HepG2 (cell line): ENCODE results near the gene ARL6. TPM values are rescaled to one million over a fixed set of nuclear protein-coding genes. Genes with fewer than 3 reads are reported as not detected.

Source experiments
- CREBL2 ChIP-seq: sonication (generic); formaldehyde crosslinking; IDR thresholded peaks from 2 replicates; pipeline ENCODE4 v1.8.1; 2023; ENCODE audit warnings: missing genetic modification reagents, mild to moderate bottlenecking, borderline replicate concordance
- GABPA ChIP-seq, 2 experiments: IDR thresholded peaks; 2 replicates each; pipeline ENCODE4 v1.6.1; 2011 to 2016; ENCODE audit warnings: low read depth in 2 of 2, low read length in 1 of 2, missing biosample characterization in 1 of 2, missing genetic modification characterization in 1 of 2
- GABPB1 ChIP-seq: IDR thresholded peaks from 2 replicates; pipeline ENCODE4 v1.6.1; 2016; ENCODE audit warnings: mild to moderate bottlenecking, missing genetic modification reagents, moderate library complexity, missing compliant biosample characterization
- GATAD2A ChIP-seq: IDR thresholded peaks from 2 replicates; pipeline ENCODE4 v1.6.1; 2016
- GPN1 ChIP-seq: sonication (generic); formaldehyde crosslinking; IDR thresholded peaks from 2 replicates; pipeline ENCODE4 v1.5.1; 2020; ENCODE audit warnings: missing genetic modification reagents, borderline replicate concordance
- HNRNPH1 ChIP-seq: fragments of 200-400 bp; formaldehyde crosslinking; optimal IDR thresholded peaks from 2 replicates; pipeline ENCODE3; 2017; ENCODE audit warnings: mild to moderate bottlenecking, low read depth, low read length
- HNRNPUL1 ChIP-seq: fragments of 200-400 bp; formaldehyde crosslinking; IDR thresholded peaks from 2 replicates; pipeline ENCODE4 v1.6.1; 2017; ENCODE audit warnings: low read depth, mild to moderate bottlenecking, low read length, moderate library complexity
- HOMEZ ChIP-seq: IDR thresholded peaks from 2 replicates; pipeline ENCODE4 v1.6.1; 2016; ENCODE audit warnings: low read depth
- NR2F2 ChIP-seq: IDR thresholded peaks from 2 replicates; pipeline ENCODE4 v1.6.1; 2012; ENCODE audit warnings: low read depth, inconsistent platforms, borderline replicate concordance
- NRL ChIP-seq: sonication (generic); formaldehyde crosslinking; IDR thresholded peaks from 2 replicates; pipeline ENCODE4 v1.5.0; 2020; ENCODE audit warnings: missing genetic modification reagents, mild to moderate bottlenecking, moderate library complexity, borderline replicate concordance
- RBFOX2 ChIP-seq: fragments of 200-400 bp; formaldehyde crosslinking; IDR thresholded peaks from 2 replicates; pipeline ENCODE4 v1.6.1; 2017; ENCODE audit warnings: low read depth, mild to moderate bottlenecking, low read length
- SAP130 ChIP-seq: IDR thresholded peaks from 2 replicates; pipeline ENCODE4 v1.6.1; 2016; ENCODE audit warnings: low read depth
- SATB2 ChIP-seq: sonication (generic); formaldehyde crosslinking; IDR thresholded peaks from 2 replicates; pipeline ENCODE4 v1.5.0; 2020; ENCODE audit warnings: missing genetic modification reagents
- SIN3A ChIP-seq: IDR thresholded peaks from 2 replicates; pipeline ENCODE4 v1.6.1; 2011; ENCODE audit warnings: low read depth, mild to moderate bottlenecking, control low read depth, low read length, borderline replicate concordance
- SMYD3 ChIP-seq: sonication (generic); formaldehyde crosslinking; IDR thresholded peaks from 2 replicates; pipeline ENCODE4 v1.8.1; 2023; ENCODE audit warnings: mild to moderate bottlenecking, missing genetic modification reagents
- SOX13 ChIP-seq, 3 experiments: fragments of 450-650 bp in 1 of 3; sonication (generic) in 1 of 3; formaldehyde crosslinking in 1 of 3; IDR thresholded peaks in 2 of 3; conservative IDR thresholded peaks in 1 of 3; 2 replicates each; pipeline versions ENCODE4 v1.5.0 to v1.6.1; 2016 to 2020; ENCODE audit warnings: antibody characterized with exemption in 1 of 3, mild to moderate bottlenecking in 1 of 3, missing compliant biosample characterization in 1 of 3, missing genetic modification reagents in 1 of 3, moderate library complexity in 1 of 3
- SP1 ChIP-seq, 2 experiments: fragments of 450-650 bp in 1 of 2; sonication (generic) in 1 of 2; formaldehyde crosslinking in 1 of 2; IDR thresholded peaks; 2 replicates each; pipeline versions ENCODE4 v1.4.0 to v1.6.1; 2016 to 2020; ENCODE audit warnings: missing genetic modification reagents in 1 of 2
- ZNF17 ChIP-seq: sonication (generic); formaldehyde crosslinking; IDR thresholded peaks from 2 replicates; pipeline ENCODE4 v1.5.0; 2020; ENCODE audit warnings: mild to moderate bottlenecking, missing genetic modification reagents
- ZNF280B ChIP-seq: sonication (generic); formaldehyde crosslinking; IDR thresholded peaks from 2 replicates; pipeline ENCODE4 v1.5.0; 2020; ENCODE audit warnings: missing genetic modification reagents, mild to moderate bottlenecking, borderline replicate concordance
- ZNF350 ChIP-seq: sonication (generic); formaldehyde crosslinking; IDR thresholded peaks from 2 replicates; pipeline ENCODE4 v1.4.0; 2020; ENCODE audit warnings: mild to moderate bottlenecking, low read depth, missing genetic modification reagents, borderline replicate concordance
- ZNF510 ChIP-seq: sonication (generic); formaldehyde crosslinking; IDR thresholded peaks from 2 replicates; pipeline ENCODE4 v1.4.0; 2020; ENCODE audit warnings: low read depth, mild to moderate bottlenecking, missing genetic modification reagents
- ZNF577 ChIP-seq: sonication (generic); formaldehyde crosslinking; IDR thresholded peaks from 2 replicates; pipeline ENCODE4 v1.4.0; 2020; ENCODE audit warnings: mild to moderate bottlenecking, low read depth, missing genetic modification reagents, borderline replicate concordance
- ZNF768 ChIP-seq: sonication (generic); formaldehyde crosslinking; IDR thresholded peaks from 2 replicates; pipeline ENCODE4 v1.4.0; 2020; ENCODE audit warnings: missing genetic modification reagents
- polyA plus RNA-seq, 8 experiments: library from polyadenylated mRNA; depleted of rRNA in 3 of 8; stranded (reverse) in 7 of 8; unstranded in 1 of 8; fragments of >200 nt; fragmentation: Illumina TruSeq in 4 of 8; extraction: Trizol in 4 of 8; gene quantifications; 2 replicates each; pipeline versions ENCODE4 v1.2.1 to v1.2.3, GENCODE V29; 2011 to 2016; ENCODE audit warnings: low read depth in 4 of 8, missing spikeins in 1 of 8, mixed read lengths in 1 of 8; ENCODE audit not compliant: insufficient read depth in 1 of 8
- total RNA-seq, 5 experiments: library from RNA; depleted of rRNA; stranded (reverse); fragments of >200 nt; fragmentation: Illumina TruSeq; extraction: Trizol; gene quantifications; 2 replicates each; pipeline ENCODE4 v1.2.3, GENCODE V29; 2016; ENCODE audit warnings: low read depth in 1 of 5
- TF ChIP-seq, protein P1 (sequence below): sonication (generic); formaldehyde crosslinking; IDR thresholded peaks from 2 replicates; pipeline ENCODE4 v1.5.0; 2020; ENCODE audit warnings: mild to moderate bottlenecking, missing genetic modification reagents, moderate library complexity

ARL6 gene
- total and polyA plus RNA-seq, 2 of the 13 experiments (the other 11 are each of a cell fraction or from before 2014, with no cell fraction given), result 1.3 to 3.7 TPM

- TF ChIP-seq SATB2 (no peak), GABPA (IDR thresholded peaks at IDR 0.05; ENCODE audit: low read depth, low read length) (peak; percentile 58), GABPA (CRISPR knock-in tag; IDR thresholded peaks at IDR 0.05; ENCODE audit: low read depth) (peak; percentile 89), ZNF280B (CRISPR knock-in tag) (0 out of 2 replicates have a peak, but pooled peaks have one; percentile 59), SAP130 (peak; percentile 92), HNRNPUL1 (no peak), GATAD2A (CRISPR knock-in tag) (no peak), ZNF577 (no peak), SP1 (IDR thresholded peaks at IDR 0.05) (no peak), SP1 (CRISPR knock-in tag; IDR thresholded peaks at IDR 0.05) (peak; percentile 42), ZNF350 (CRISPR knock-in tag) (peak; percentile 72), GPN1 (CRISPR knock-in tag) (no peak), SMYD3 (CRISPR knock-in tag) (no peak), GABPB1 (CRISPR knock-in tag) (peak; percentile 94), RBFOX2 (peak; percentile 77), SIN3A (peak; percentile 84; the same call in 1 of the 2 replicates), HOMEZ (CRISPR knock-in tag) (0 out of 2 replicates have a peak, but pooled peaks have one; percentile 57), HNRNPH1 (no peak), ZNF768 (CRISPR knock-in tag) (peak; percentile 82), CREBL2 (CRISPR knock-in tag) (no peak), NRL (CRISPR knock-in tag) (peak; percentile 89; the same call in 1 of the 2 replicates), ZNF17 (no peak), SOX13 (IDR thresholded peaks at IDR 0.05) (no peak), SOX13 (CRISPR knock-in tag; conservative IDR thresholded peaks at IDR 0.05 in 1 of 2, IDR thresholded peaks at IDR 0.05 in 1 of 2) (no peak), NR2F2 (no peak), ZNF510 (CRISPR knock-in tag) (no peak)
- TF ChIP-seq, protein P1, sequence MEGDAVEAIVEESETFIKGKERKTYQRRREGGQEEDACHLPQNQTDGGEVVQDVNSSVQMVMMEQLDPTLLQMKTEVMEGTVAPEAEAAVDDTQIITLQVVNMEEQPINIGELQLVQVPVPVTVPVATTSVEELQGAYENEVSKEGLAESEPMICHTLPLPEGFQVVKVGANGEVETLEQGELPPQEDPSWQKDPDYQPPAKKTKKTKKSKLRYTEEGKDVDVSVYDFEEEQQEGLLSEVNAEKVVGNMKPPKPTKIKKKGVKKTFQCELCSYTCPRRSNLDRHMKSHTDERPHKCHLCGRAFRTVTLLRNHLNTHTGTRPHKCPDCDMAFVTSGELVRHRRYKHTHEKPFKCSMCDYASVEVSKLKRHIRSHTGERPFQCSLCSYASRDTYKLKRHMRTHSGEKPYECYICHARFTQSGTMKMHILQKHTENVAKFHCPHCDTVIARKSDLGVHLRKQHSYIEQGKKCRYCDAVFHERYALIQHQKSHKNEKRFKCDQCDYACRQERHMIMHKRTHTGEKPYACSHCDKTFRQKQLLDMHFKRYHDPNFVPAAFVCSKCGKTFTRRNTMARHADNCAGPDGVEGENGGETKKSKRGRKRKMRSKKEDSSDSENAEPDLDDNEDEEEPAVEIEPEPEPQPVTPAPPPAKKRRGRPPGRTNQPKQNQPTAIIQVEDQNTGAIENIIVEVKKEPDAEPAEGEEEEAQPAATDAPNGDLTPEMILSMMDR (CRISPR knock-in tag), result peak; percentile 25
Observed at GRCh38 chr3:97764407-97765238, at the start of gene ARL6 (continued).
